A673 (cell line): ENCODE data around the gene SSBP2.

Experiments used
- CTCF ChIP-seq: fragments of 300-800, 200-600 bp; sonication (generic); conservative IDR thresholded peaks from 2 replicates; pipeline ENCODE4 v1.5.1; 2017; ENCODE audit warnings: low read depth, mild to moderate bottlenecking, antibody characterized with exemption, low read length, moderate library complexity, mixed read lengths
- EZH2 ChIP-seq: fragments of 200-600 bp; sonication (generic); IDR thresholded peaks from 2 replicates; pipeline ENCODE4 v1.6.1; 2017; ENCODE audit warnings: borderline replicate concordance, low read depth, mild to moderate bottlenecking, mixed read lengths, antibody characterized with exemption, low read length; ENCODE audit not compliant: poor library complexity, severe bottlenecking

- TF ChIP-seq CTCF, result no peak
- no peak for TF ChIP-seq EZH2
Observed at GRCh38 chr5:81789033-81789432, 38.1 kb upstream of the SSBP2 start.
